Islet of Langerhans (tissue), 1 donor: ENCODE results near the gene GCDH.
"Not testable (repeated sequence)": the region's sequence is repeated elsewhere in the genome, so short reads cannot be mapped to it uniquely, and the experiment has no call there.

Experiments used
- FAIRE-seq: peaks from one replicate; lab custom pipeline; 2011; peaks lifted over from hg19 to GRCh38; lab: Jason Lieb, UNC

The GCDH gene

DNA sequence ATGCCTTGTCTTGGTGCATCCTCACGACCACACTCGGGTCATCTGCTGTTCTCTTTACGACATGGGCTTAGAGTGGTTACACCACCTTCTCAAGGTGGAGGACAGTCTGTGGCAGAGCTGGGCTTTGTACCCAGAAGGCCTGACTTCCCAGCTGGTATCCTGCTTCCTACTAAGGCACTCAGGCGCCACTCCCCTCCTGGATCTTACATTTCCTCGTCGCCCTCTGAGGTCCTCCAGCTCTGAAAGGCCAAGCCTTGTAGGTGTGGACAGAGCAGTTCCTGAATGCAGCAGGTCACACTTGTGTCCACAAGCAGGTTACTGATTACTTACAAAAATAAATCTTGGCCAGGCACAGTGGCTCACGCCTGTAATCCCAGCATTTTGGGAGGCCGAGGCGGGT is 16.2 kb downstream of the GCDH start:
- no peak for FAIRE-seq

DNA sequence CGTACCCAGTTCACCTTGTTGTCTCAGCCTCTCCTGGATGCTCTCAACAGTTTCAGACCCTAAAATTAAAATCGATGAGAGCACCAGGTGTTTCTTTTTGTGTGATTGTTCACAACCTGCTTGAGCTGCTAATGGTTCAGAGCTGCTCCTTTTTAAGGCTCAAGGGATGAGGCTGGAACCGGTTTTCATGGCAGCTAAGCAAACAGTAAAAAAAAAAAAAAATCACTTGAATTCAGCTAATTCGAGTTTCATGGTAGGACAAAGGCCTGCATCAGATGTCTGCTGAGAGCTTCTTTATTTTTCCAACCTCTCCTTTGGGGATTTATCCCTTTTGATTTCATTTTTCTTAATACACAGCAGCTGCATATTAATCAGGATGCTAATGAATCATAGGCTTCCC is 21.6 kb downstream of the GCDH start:
- FAIRE-seq, result peak; percentile 62

DNA sequence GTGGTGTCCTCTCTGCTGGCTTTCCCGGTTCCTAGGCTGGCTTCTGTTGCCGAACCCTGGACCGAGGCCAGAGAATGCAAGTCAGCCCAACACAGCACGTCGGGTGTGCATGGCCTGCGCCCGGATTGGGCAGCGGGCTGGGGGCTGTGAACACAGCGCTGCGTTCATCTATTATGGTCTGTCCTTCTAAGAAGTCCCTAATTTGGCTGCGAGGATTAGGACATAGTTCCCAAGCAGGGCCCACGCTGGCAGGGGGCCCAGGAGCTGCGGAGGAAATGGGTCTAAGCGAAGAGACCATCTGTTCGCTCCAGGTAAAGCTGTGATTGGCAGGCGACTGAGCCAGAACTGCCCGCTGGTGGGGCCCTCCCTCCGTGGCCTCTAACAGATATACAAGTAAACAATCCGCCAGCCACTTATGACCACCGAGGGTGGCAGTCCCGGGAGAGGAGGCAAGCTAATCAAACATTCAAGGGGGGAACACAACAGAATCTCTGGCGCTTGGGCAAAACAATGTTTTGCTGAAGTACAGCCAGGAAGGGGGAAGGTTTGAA is 22.1 kb downstream of the GCDH start:
- no peak for FAIRE-seq

DNA sequence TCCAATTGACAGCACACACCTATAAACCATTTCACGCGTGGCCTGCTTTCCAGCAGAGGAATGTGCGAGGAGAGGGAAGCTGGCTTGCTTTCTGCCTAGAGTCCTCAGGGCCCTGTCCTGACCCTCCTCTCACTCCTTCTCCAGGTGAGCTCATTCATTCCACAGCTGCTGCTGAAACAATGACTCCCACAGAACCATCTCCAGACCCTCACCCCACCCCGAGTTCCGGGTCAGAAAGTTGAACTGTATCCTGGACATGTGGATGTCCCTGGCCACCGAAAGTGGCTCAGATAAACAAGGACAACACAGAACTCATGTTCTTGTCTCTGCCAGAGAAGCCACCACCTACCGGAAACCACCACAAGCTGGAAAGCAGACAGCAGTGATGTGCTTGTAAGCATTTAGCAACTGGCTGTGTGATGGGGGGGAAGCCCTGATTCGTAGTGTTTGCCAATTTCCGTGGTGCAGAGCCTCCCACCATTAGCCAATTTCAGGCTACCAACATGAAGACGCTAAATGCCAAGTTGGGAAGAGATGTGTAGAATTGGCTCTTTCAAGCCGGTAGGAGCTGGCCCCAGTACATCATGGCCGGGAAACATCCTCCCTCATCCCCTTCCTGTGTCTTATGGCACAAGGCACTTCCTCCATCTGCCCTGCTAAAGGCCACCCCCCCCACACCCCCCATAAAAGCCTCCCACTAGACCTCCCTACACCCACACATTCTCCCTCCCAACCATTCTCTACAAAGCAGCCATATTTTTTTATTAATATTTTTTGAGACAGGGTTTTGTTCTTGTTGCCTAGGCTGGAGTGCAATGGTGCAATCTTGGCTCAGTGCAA is 23.1 kb downstream of the GCDH start:
- FAIRE-seq, result no peak

GRCh38 chr19:12915860-12916259 is 24.9 kb downstream of the GCDH start:
- not testable (repeated sequence) for FAIRE-seq

GRCh38 chr19:12918253-12918652 is 27.3 kb downstream of the GCDH start:
- FAIRE-seq, result no peak

DNA sequence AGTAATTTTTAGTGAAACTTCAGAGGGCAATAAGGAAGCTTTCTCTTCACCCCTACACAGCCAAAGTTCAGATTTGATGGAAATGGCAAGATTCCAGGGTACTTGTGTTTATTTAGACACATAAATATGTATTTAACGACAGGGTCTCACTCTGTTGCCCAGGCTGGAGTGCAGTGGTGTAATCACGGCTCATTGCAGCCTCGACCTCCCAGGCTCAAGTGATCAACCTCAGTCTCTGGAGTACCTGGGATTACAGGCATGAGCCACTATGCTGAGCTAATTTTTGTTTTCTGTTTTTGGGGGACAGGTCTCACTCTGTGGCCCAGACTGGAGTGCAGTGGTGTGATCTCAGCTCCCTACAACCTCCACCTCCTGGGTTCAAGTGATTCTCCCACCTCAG is 30.1 kb downstream of the GCDH start:
- no peak for FAIRE-seq

DNA sequence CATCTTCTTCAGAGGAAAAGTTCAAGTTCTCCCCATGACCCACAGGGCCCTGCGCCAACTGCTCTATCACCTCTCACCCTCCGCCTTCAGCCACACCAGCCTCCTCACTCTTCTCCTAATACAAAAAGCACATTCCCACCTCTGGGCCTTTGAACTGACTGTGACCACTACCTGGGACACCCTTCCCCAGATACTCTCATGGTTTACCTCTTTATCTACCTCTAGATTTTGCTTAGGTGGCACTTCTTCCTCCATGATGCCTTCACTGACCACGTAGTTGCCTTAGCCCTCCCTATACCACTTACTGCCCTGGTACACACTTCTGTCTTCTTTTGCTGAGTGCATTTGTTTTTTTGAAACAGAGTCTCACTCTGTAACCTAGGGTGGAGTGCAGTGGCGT is 32.0 kb downstream of the GCDH start:
- no peak for FAIRE-seq

DNA sequence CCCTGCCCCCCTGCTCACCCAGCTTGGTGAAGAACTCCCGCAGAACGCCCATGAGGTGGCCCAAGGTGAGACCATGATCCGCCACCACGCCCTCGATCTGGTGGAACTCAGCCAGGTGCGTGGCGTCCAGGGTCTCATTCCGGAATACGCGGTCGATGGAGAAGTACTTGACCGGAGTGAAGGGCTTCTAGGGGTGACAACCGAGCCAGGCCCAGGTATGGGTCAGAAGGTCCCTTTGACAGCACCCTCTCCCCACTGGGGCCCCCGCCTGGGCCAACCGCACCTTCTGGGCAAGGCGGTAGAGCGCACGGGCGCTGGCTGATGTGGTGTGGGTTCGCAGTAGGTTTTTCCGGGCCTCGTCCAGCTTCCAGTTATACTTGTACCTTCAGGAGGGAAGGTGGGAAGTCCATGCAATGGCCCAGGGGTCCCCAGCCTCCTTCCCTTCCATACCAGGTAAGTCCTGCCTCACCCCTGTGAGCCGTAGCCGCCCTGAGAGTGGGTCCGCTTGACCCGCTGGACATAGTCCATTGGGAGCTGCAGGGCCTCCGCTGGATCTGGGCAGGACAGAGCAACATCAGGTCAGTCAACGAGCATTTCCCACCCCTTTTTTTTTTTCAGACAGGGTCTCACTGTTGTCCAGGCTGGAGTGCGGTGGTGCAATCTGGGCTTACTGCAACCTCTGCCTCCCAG is 33.8 kb downstream of the GCDH start:
- FAIRE-seq, result no peak

DNA sequence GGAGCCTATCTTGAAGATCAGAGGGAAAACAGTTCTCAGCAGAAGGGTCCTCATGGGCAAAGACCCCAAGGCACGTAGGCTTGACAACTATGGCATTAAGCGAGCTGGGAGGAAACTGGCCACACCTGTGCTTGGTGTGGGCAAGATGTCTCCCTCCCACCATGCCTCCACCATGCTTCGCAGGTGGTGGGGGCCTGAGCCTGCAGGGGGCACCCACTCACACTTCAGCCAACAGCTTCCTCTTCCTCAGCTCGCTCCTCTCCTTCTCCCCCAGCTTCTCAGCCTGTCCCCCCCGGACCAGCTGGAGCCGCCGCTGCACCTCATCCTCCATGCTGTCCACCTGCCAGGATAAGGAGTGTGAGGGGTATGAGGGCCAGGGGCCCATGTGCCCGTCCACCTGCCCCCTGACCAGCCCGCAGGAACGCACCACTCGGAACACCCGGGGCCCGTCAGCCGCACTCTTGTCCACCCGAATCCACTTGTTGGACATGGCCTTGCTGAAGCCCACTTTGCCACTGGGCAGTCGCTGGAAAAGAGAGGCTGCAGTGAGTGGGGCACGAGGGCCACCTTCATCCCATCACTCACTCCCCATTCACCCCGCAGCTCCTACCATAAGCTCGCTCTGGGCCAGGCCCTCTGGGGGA is 39.2 kb downstream of the GCDH start:
- FAIRE-seq, result no peak

DNA sequence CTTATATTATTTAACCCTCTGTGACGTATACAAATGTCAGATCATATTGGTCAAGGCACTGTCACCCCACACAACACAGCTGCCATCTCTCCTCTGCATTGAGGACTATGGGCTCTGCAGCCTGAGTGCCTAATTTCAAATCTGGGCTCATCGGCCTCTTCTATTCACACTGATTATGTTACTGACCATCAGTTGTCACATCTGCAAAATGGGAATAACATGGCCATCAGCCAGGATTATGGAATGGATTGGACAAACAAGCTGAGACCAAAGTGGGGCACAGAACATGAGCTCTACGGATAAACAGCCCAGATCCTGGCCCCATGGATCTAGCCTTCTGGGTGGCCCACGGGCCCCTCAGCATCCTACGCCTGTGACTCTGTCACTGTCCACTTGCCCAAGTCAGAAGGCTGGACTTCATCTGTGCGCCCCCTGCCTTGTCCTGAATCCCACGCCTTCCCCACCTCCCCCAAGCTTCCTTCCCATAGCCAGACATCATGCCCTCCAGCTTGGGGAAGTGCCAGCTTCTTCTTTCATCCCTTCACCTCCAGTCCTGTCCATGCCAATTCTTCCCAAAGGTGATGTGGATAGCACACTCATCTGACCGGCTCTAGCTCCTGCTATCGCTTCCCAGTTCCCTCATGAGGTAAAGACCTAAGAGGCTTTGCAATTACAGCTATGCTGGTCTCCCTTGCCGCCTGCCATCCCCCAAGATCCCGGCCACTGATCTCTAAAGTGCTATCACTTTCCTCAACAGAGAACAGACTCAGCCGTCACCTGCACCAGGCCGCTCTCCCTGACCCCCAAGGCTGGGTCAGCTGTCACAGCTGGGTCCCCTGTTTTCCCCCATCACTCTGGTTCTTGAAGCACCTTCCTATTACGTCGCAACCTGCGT is 41.7 kb downstream of the GCDH start:
- FAIRE-seq, result no peak

DNA sequence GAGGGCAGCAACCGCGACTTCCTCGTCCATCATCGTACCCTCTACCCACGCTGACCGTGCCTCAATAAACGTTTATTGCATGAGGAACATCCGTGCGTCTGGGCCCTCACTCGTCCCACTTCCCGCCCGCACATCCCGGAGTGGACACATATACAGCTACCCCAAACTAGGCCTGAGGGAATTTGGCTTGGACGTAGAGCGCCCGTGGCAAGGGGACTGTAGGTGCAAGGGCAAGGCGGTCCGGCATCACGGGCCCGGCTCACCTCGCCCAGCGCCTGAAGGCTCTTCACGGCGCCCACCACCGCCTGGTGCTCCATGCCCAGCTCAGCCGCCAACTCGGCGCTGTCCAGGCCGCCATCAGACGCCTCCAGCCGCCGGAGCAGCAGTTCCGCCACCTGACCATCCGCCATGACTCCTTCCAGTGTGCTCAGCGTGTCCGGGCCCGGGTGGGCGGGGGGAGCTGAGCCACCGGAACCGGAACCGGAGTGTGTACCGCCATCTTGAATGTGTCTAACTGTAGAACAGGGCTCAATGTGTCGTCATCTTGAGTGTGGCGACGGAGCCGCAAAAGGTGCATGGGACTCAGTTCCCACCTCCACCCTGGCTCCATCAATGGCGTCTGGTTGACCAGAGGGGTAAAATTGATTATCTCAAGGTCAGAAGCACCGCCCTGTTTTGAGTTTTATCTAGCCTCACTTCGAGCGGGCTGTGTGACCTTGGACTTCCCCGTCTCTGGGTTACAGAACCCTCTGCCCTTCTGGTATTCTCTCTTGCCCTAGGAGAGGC is 42.5 kb downstream of the GCDH start, which contains the start of gene FARSA:
Gene FARSA, minus strand, starts transcription at position 425 of the 786 bp plus-strand sequence. Its CDS starts 15 bp downstream, at position 410.
- peak; percentile 68 for FAIRE-seq

DNA sequence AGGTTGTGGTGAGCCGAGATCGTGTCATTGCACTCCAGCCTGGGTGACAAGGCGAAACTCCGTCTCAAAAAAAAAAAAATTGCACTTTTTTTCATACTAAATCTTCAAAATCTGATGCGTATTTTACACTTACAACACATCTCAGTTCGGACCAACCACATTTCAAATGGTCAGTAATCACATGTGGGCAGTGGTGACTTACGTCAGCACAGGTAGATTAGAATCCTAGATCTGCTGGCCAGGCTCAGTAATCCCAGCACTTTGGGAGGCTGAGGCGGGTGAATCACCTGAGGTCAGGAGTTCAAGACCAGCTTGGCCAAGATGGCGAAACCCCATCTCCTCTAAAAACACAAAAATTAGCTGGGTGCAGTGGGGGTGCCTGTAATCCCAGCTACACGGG is 44.1 kb downstream of the GCDH start:
- no peak for FAIRE-seq

DNA sequence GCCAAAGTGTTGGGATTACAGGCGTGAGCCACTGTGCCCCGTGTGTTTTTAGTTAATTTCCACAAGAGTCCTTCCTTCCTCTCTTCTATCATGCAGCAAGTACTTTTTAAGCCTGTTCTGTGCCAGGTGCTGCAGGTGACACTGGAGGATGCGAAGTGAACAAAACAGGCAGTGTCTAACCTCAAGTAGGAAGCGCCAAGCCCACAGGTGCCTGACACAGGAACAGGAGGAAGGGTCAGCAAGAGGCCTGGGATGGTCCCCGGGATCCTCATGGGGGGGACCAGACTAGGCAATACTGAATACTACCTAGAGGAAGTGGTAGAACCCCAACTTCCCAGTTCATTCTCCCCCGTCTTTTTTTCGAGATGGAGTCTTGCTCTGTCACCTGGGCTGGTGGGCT is 45.6 kb downstream of the GCDH start:
- FAIRE-seq, result no peak

DNA sequence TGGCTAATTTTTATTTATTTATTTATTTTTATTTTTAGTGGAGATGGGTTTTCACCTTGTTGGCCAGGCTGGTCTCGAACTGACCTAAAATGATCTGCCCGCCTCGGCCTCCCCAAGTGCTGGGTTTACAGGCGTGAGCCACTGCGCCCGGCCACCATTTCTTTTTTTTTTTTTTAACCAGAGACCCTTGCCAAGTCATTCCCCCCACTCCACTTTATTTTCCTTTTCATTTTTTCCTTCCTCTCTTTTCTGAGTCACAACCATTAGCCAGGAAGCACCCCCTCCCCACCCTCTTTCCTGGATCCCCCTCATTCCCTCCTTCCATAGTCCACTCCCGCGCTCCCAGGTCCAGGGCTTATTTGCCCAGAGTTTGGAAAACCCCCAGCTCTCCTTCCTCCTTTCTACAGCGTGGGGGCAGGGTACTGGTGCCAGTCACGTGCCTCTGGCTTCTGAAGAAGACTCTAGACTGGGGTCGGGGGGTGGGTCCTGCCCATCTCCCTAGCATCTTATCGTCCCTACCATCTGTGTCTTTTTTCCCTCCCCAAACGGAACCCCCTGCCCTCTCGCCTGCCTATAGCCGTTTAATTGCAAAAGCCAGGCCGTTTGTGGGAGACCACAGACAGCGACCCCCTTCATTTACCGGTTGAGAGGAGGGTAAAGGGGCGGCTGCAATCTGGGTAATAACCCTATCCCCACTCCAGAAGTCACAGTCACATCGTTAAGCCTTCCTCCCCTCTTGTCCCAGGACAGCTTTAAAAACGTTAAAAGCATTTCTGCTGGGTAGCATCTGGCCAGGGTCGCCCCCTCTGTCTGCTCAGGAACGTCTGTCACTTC is 46.4 kb downstream of the GCDH start:
- FAIRE-seq, result no peak

DNA sequence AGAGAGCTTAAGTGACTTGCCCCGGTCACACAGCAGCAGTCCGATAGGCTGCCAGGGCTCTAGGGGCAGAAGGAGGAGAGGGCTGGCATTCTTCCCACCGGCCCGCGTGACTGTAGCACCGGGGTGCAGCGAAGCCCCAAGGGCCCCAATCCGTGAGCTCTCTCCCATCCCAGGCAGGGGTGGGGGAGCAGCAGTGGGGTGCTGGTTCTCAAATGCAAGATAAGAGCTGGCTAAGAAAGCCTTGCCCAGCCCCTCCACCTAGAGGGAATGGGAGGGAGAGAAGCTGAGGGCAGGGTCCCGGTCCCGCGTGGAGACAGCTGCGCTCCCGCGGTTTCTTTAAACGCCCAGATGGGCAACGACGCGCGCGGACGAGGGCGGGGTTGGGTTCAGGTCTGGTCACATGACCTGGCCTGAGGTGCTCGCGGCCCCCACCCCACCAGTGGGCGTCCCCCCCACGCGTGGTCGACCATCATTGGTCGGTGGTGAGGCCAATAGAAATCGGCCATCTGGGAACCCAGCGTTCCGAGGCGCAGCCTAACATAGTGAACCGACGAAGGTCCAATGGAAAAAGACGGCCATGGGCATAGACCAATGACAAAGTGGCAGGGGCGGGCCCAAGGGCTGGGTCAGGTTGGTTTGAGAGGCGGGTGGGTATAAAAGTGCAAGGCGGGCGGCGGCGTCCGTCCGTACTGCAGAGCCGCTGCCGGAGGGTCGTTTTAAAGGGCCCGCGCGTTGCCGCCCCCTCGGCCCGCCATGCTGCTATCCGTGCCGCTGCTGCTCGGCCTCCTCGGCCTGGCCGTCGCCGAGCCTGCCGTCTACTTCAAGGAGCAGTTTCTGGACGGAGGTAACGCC is 47.2 kb downstream of the GCDH start, which contains the start of gene CALR:
Gene CALR, plus strand, starts transcription at position 683 of the 852 bp plus-strand sequence. Its CDS starts 71 bp downstream, at position 754.
- peak; percentile 51 for FAIRE-seq

- no peak for FAIRE-seq
Measured at GRCh38 chr19:12938779-12939601, 48.0 kb downstream of the GCDH start.

DNA sequence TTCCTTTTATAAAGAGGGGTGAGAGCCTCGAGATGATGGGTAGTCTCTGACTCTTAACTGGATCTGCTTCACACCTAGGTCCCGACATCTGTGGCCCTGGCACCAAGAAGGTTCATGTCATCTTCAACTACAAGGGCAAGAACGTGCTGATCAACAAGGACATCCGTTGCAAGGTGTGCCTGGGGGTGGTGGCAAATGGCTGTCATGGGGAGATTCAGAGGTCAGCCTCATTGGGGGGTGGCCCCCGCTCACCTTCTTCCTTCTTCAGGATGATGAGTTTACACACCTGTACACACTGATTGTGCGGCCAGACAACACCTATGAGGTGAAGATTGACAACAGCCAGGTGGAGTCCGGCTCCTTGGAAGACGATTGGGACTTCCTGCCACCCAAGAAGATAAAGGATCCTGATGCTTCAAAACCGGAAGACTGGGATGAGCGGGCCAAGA is 49.0 kb downstream of the GCDH start:
- no peak for FAIRE-seq
